ENCODE results near the gene RNF157.

RNF157 gene

DNA sequence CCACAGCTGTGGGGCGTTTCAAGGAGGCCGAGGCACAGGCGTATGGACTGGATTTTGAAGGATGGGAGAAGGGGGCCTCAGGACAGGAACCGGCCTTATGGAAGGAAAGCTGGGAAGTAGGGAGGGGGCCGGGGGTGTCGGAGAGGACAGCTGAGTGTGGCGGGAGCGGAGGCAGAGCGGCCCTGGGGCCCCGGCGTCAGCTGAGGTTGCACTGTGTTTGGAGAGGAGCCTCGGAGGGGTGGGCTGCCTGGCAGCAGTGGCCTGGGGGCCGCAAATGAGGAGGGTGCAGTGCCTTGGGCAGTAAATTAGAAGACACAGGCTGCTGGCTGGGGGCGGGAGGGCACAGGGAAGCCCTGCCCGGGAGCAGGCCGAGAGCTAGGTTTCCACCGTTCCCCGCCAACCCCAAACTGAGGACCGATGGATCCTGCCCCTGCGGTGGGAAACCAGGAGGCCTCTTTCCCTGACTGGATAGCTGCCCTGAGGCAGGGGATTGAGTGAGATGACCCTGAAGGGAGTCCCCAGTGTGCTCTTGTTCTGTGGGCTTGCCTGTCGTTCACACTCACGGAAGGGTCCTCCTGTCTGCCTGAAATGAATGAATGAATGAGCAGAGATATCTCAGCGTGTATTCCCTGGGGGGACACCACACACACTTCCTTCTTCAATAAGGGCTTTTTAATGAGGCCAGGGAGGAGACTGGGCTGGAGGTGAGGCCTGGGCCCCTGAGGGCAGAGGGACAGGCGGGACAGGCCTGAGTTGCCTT lies 117.7 kb downstream of the RNF157 start:
- Mint-ChIP-seq H3K9me3 (ENCODE audit: low read depth) (no peaks in the 10 kb centered on the region), H3K36me3 (no peaks in the 10 kb centered on the region), H3K4me3 (peak overlapping the region; percentile 30), H3K27ac (peak overlapping the region; percentile 87), H3K4me1 (ENCODE audit: low read depth) (peaks cover 27% of the 10 kb centered on the region), H3K27me3 (no peaks in the 10 kb centered on the region)

DNA sequence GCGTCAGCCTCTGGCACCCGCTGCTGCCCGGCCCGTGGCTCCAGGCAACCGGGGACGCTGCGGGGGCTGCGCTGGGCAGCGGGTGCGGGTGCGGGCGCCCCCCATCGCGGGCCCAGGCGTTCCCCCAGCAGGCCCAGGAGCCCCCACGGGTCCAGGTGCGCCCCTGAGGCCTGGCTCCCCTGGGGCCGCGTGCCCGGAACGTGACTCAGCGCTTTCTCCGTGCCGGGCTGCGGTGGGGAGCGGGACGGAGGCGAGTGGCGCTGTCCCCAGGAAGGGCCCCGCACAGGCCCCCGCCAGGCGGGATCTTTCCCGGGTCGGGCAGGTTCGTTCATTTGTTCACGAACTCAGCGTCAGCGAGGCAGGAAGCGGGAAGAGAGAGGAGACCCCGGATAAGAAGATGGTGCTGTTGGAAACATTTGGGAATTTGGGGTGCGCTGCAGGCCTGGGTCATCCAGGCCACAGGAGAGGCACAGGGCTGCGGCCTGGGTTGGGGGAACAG lies 118.3 kb downstream of the RNF157 start:
- Mint-ChIP-seq H3K27me3 (no peaks in the 10 kb centered on the region), H3K27ac (peak overlapping the region; percentile 87), H3K36me3 (no peaks in the 10 kb centered on the region), H3K9me3 (ENCODE audit: low read depth) (no peaks in the 10 kb centered on the region), H3K4me3 (no peak overlapping the region), H3K4me1 (ENCODE audit: low read depth) (peaks cover 23% of the 10 kb centered on the region)

DNA sequence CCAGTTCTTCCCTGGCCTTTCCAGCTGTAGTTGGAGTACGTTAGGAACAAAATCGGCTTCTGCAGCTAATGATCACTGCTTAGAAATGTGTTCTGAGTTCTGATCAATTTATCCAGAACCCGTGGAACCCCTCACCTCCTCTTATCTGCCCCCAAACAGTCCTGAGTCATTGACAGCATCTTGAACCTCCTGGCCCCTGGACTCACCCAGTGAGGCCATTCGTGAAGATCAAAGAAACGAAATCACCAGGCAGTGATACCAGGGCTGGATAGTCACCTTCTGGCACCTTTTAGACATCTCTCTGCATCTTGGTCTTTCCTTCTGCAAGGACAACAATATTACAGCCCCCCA lies 119.7 kb downstream of the RNF157 start:
- H3K27ac Mint-ChIP-seq, result no peak overlapping the region
- H3K36me3 Mint-ChIP-seq, result no peaks in the 10 kb centered on the region
- no peak overlapping the region for H3K4me3 Mint-ChIP-seq
- H3K27me3 Mint-ChIP-seq, result no peaks in the 10 kb centered on the region
- H3K9me3 Mint-ChIP-seq (ENCODE audit: low read depth), result no peaks in the 10 kb centered on the region
- peaks cover 12% of the 10 kb centered on the region for H3K4me1 Mint-ChIP-seq (ENCODE audit: low read depth)

DNA sequence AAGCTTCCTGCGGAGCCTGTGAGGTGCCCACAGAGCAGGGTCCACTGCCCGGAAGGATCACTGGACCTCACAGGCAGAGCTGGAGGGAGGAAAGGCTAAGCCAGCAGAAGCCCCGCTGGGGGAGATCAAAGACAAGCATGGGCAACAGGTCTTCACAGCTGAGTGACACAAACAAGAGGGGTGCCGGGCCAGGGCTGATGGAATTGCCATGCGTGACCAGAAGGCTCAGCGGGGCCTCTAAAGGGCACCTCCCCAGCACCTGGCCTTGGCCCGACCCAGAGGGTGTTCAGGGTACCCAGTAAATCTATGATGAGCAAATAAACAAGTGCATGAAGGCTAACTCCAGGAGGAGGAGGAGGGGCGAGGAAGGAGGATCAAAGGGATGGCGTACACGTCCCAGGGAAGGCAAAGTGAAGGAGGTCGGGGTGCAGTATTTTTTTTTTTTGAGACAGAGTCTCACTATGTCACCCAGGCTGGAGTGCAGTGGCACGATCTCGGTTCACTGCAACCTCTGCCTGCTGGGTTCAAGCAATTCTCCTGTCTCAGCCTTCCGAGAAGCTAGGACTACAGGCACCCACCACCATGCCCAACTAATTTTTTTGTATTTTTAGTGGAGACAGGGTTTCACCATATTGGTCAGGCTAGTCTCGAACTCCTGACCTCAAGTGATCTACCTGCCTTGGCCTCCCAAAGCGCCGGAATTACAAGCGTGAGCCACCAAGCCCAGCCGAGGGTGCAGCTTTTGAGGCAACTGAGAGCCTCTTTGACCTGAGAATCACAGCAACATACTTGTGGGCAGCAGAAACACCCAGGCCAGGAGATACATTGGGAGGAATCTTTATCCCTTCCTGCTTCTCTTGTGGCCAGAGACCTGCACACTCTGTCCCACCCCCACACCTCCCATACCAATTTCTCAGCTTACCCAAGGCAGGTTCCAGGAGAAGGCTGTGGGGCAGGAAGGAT lies 120.6 kb downstream of the RNF157 start:
- Mint-ChIP-seq H3K36me3 (no peaks in the 10 kb centered on the region), H3K27ac (no peak overlapping the region), H3K27me3 (no peaks in the 10 kb centered on the region), H3K4me3 (no peak overlapping the region), H3K4me1 (ENCODE audit: low read depth) (peaks cover 12% of the 10 kb centered on the region), H3K9me3 (ENCODE audit: low read depth) (no peaks in the 10 kb centered on the region)

DNA sequence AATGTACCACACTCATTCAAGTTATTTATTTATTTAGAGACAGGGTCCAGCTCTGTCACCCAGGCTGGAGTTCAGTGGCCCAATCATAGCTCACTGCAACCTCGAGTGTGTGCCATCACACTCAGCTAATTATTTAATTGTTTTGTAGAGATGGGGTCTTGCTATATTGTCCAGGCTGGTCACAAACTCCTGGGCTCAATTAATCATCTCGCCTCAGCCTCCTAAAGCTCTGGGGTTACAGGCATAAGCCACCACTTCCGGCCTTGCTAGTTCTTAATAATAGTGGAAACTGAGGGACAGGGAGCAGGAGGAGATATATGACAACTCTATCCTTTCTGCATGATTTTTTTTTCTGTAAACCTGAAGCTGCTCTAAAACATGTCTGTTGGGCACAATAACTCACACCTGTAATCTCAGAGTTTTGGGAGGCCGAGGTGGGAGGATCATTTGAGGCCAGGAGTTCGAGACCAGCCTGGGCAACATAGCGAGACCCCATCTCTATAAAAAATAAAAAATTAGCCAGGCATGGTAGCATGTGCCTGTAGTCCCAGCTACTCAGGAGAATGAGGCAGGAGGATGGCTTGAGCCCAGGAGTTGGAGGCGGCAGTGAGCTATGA lies 125.0 kb downstream of the RNF157 start:
- Mint-ChIP-seq H3K27ac (no peak overlapping the region), H3K27me3 (no peaks in the 10 kb centered on the region), H3K36me3 (no peaks in the 10 kb centered on the region), H3K9me3 (ENCODE audit: low read depth) (no peaks in the 10 kb centered on the region), H3K4me1 (ENCODE audit: low read depth) (no peaks in the 10 kb centered on the region), H3K4me3 (no peak overlapping the region)

DNA sequence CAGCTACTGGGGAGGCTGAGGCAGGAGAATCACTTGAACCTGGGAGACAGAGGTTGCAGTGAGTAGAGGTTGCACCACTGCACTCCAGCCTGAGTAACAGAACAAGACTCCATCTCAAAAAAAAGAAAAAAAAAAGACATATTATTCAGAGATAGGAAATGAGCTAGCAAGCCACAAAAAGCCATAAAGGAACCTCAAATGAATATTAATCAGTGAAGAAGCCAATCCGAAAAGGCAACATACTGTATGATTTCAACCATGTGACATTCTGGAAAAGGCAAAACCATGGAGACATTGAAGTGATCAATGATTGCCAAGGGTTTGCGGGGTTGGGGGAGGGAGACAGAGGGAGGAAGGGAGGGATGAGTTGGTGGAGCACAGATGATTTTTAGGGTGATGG lies 128.3 kb downstream of the RNF157 start:
- Mint-ChIP-seq H3K4me3 (no peak overlapping the region), H3K4me1 (ENCODE audit: low read depth) (no peaks in the 10 kb centered on the region), H3K27me3 (no peaks in the 10 kb centered on the region), H3K9me3 (ENCODE audit: low read depth) (no peaks in the 10 kb centered on the region), H3K27ac (no peak overlapping the region), H3K36me3 (no peaks in the 10 kb centered on the region)

DNA sequence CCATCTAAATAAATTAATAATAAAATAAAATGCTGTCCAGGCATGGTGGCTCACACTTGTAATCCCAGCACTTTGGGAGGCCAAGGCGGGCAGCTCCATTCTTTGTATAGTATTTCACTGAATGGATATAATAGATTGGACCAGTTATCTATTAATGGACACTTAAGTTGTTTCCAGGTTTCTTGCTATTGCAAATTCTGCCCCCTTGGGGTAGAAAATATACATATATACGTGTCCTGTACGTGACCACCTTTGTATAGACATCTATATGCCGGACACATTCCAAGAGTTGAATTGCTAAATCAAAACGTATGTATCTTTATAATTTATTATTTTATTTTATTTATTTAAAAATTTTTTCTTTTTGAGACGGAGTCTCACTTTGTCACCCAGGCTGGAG lies 132.8 kb downstream of the RNF157 start:
- Mint-ChIP-seq H3K4me3 (no peak overlapping the region), H3K9me3 (ENCODE audit: low read depth) (no peaks in the 10 kb centered on the region), H3K27me3 (no peaks in the 10 kb centered on the region), H3K4me1 (ENCODE audit: low read depth) (peaks cover 8% of the 10 kb centered on the region), H3K36me3 (no peaks in the 10 kb centered on the region), H3K27ac (no peak overlapping the region)

DNA sequence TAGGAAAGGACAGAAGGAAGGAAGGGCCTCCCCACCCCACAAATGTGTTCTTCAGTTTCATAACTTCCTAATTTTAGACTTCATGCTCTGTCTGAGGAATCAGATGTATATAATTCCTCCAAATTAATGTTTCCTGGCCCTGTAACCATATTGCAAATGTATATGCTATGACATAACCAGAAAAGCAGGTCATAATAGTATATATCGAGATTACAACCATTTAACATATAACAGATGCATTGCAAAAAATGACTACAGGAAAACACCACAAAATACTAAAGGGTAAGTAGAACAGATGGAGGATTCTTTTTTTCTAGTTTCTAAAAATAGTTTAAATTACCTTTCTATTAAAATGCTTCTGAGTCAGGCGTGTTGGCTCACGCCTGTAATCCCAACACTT lies 133.6 kb downstream of the RNF157 start:
- Mint-ChIP-seq H3K27me3 (no peaks in the 10 kb centered on the region), H3K27ac (peak overlapping the region; percentile 17), H3K4me1 (ENCODE audit: low read depth) (peaks cover 14% of the 10 kb centered on the region), H3K9me3 (ENCODE audit: low read depth) (no peaks in the 10 kb centered on the region), H3K36me3 (no peaks in the 10 kb centered on the region), H3K4me3 (no peak overlapping the region)

DNA sequence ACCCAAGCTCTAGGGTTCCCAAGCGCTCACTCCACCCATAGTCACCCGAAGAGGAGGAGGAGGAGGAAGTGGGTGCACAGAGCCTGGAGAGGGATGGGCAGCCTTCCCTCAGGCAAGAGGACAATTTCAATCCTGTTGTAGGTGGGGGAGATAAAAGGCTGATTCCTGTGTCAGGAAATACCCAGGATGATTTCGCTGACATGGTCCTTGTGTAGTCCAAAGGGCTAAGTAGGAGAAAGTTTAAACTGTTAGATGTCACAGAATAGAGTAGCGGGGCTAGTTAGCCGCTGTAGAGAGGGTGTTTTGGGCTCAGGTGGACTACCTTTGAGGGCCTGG lies 135.4 kb downstream of the RNF157 start:
- Mint-ChIP-seq H3K27ac (peak overlapping the region; percentile 96), H3K36me3 (peaks cover 2% of the 10 kb centered on the region), H3K9me3 (ENCODE audit: low read depth) (no peaks in the 10 kb centered on the region), H3K27me3 (no peaks in the 10 kb centered on the region), H3K4me3 (peak overlapping the region; percentile 95), H3K4me1 (ENCODE audit: low read depth) (peaks cover 22% of the 10 kb centered on the region)

DNA sequence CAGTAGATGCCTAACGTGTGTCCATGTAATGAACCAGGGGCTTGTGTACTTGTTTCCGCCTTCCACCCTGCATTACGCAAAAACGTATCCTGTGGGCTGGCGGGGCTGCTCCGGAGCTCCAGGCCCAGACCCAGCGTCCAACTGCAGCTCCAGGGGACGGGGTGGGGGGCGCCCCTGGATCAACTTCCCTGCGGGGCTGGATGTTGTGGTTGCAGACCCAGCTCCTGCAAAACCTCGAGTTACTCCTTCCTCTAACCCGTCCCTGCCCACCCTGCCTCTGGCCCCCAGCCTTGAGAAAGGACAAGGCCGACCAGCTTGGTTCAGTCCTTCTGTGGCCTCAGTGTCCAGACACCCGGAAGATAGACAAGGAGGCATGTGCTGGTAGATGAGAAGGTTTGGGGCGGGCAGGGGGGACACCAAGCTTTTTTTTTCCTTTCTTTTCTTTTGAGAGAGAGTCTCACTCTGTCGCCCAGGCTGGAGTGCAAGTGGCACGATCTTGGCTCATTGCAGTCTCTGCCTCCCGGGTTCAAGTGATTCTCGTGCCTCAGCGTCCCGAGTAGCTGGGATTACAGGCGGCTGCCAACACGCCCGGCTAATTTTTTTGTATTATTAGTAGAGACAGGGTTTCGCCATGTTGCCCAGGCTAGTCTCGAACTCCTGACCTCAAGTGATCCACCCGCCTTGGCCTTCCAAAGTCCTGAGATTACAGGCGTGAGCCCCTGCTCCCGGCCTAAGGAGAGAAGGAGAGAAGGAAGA lies 136.0 kb downstream of the RNF157 start:
- Mint-ChIP-seq H3K9me3 (ENCODE audit: low read depth) (no peaks in the 10 kb centered on the region), H3K36me3 (peaks cover 2% of the 10 kb centered on the region), H3K4me1 (ENCODE audit: low read depth) (peaks cover 22% of the 10 kb centered on the region), H3K4me3 (peak overlapping the region; percentile 95), H3K27ac (peak overlapping the region; percentile 96), H3K27me3 (no peaks in the 10 kb centered on the region)

DNA sequence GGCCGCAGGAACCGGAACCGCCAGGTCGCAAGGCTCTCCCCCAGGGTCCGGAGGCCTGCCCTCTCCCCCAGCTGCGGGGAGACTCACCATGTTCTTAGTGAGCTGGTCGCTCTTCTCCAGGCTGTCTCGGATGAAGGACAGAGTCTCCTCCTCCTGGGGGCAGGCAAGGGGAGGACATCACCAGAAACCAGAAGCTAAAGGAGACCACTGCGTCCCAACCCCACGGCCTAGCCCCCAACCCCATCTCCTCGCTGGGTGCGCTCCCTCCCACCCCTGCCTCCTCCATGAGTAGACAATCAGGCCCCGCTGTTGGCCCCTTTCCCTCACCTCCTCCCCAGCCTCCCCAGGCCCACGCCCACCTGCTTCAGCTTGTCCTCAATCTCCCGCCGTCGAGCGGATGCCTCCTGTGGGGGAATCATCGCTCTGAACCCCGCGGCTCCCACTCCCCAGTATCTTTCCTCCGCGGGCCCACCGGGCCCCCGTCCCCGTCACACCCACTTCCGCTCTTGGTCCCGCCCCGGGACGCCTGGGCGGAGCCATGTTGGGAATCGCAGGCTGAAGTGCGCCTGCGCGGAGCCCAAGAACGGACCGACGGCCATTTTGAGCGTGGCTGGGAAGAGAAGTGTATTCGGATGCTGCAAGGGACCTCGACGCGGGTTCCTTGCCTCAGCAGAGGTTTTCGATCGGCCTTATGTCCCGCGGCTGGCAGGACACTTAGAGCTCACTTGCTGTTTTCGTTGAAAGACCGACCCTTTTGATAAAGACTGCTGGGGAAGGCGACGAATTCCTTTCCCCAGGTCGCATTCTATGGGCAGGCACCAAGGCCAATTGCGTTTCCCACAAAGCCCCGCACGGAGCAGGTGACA lies 136.8 kb downstream of the RNF157 start, which contains the start of gene EXOC7:
Gene EXOC7, minus strand, starts transcription at position 514 of the 866 bp plus-strand sequence. Its CDS starts 95 bp downstream, at position 419.
- no peaks in the 10 kb centered on the region for H3K9me3 Mint-ChIP-seq (ENCODE audit: low read depth)
- H3K27me3 Mint-ChIP-seq, result no peaks in the 10 kb centered on the region
- H3K27ac Mint-ChIP-seq, result peak within 1 kb of the TSS; percentile 96
- H3K4me3 Mint-ChIP-seq, result peak within 1 kb of the TSS; percentile 95
- peaks cover 2% of the 10 kb centered on the region for H3K36me3 Mint-ChIP-seq
- peaks cover 22% of the 10 kb centered on the region for H3K4me1 Mint-ChIP-seq (ENCODE audit: low read depth)

DNA sequence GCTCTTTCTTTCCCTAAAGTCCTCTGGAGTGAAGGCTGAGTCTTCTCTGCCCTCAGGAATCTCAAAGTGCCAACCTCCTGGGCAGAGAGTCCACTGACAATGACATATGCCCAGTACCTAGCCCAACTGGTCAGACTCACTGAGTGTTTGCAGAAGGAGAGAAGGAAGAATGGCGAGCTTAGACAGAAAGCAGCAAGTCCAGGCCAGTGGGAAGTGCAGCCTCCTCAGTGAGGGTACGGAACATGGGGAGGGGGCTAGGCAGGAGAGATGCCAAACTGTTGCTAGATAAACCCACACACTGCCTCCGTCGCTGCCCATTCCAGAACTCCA lies 137.4 kb downstream of the RNF157 start:
- peaks cover 2% of the 10 kb centered on the region for H3K36me3 Mint-ChIP-seq
- H3K9me3 Mint-ChIP-seq (ENCODE audit: low read depth), result no peaks in the 10 kb centered on the region
- H3K4me3 Mint-ChIP-seq, result peak overlapping the region; percentile 95
- H3K4me1 Mint-ChIP-seq (ENCODE audit: low read depth), result peaks cover 22% of the 10 kb centered on the region
- H3K27me3 Mint-ChIP-seq, result no peaks in the 10 kb centered on the region
- H3K27ac Mint-ChIP-seq, result peak overlapping the region; percentile 96

DNA sequence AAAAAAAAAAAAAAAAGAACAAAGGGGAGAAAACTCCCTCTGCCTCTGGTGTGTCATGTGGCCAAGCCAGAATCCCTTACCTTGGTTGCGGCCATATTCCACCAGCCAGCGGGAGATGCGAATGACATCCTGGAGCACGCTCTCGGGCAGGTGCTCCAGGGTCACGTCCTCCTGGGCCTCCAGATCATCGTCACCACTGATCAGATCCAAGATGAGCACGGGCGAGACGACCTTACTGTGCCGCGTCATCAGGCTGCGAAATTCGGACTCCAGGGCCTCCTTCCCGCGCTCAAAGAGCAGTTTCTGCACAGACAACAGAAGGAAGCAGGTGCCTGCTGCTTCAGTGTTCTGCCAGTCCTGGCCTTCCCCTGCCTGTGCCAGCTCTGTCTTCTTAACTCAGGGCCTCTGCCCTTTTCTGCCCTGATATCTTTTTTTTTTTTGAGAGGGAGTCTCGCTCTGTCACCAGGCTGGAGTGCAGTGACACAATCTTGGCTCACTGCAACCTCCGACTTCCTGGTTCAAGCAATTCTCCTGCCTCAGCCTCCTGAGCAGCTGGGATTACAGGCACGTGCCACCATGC lies 142.5 kb downstream of the RNF157 start:
- H3K27me3 Mint-ChIP-seq, result no peaks in the 10 kb centered on the region
- no peak overlapping the region for H3K27ac Mint-ChIP-seq
- no peak overlapping the region for H3K4me3 Mint-ChIP-seq
- peaks cover 17% of the 10 kb centered on the region for H3K4me1 Mint-ChIP-seq (ENCODE audit: low read depth)
- no peaks in the 10 kb centered on the region for H3K9me3 Mint-ChIP-seq (ENCODE audit: low read depth)
- peaks cover 4% of the 10 kb centered on the region for H3K36me3 Mint-ChIP-seq
